ENCODE measurements around the gene PARP11. TPM values are rescaled to one million over a fixed set of nuclear protein-coding genes. Genes with fewer than 3 reads are reported as not detected.

PARP11 gene
- total RNA-seq, 4 donors from 2014 or later, result 4.5 to 6.2 (median 5.0) TPM

GRCh38 chr12:3920351-3921150 lies 47.4 kb upstream of the PARP11 start:
- peak; percentile 13 for DNase-seq
- no peaks in the 10 kb centered on the region for H3K36me3 ChIP-seq
- in situ Hi-C loops (cut with MboI; ENCODE audit: low pct_ligation_motif_present in 1 of 4, low pct_unique_long_range_greater_than_20kb in 1 of 4, low sequenced_read_pairs in 3 of 4) (no loop called here), intact Hi-C loops (cut with DNase I; ENCODE audit: low total_unique reads) (no loop called here)
- peaks cover 28% of the 10 kb centered on the region for H3K27me3 ChIP-seq
- H3K4me1 ChIP-seq, result no peaks in the 10 kb centered on the region
- H3K9me3 ChIP-seq, result no peaks in the 10 kb centered on the region
- TF ChIP-seq POLR2A (IDR thresholded peaks at IDR 0.05), result no peak
- no peak for TF ChIP-seq POLR2AphosphoS5 (IDR thresholded peaks at IDR 0.05)
- TF ChIP-seq EP300 (IDR thresholded peaks at IDR 0.05; ENCODE audit: low read depth), result no peak
- TF ChIP-seq, protein P1, sequence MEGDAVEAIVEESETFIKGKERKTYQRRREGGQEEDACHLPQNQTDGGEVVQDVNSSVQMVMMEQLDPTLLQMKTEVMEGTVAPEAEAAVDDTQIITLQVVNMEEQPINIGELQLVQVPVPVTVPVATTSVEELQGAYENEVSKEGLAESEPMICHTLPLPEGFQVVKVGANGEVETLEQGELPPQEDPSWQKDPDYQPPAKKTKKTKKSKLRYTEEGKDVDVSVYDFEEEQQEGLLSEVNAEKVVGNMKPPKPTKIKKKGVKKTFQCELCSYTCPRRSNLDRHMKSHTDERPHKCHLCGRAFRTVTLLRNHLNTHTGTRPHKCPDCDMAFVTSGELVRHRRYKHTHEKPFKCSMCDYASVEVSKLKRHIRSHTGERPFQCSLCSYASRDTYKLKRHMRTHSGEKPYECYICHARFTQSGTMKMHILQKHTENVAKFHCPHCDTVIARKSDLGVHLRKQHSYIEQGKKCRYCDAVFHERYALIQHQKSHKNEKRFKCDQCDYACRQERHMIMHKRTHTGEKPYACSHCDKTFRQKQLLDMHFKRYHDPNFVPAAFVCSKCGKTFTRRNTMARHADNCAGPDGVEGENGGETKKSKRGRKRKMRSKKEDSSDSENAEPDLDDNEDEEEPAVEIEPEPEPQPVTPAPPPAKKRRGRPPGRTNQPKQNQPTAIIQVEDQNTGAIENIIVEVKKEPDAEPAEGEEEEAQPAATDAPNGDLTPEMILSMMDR (IDR thresholded peaks at IDR 0.05), result no peak
- no peak overlapping the region for H3K27ac ChIP-seq
- WGBS, 2 donors (ENCODE audit: low coverage in 1 of 2), result 30 to 41% methylated on average over 10 to 22 of the region's 22 CpGs
- no peak overlapping the region for H3K4me3 ChIP-seq

DNA sequence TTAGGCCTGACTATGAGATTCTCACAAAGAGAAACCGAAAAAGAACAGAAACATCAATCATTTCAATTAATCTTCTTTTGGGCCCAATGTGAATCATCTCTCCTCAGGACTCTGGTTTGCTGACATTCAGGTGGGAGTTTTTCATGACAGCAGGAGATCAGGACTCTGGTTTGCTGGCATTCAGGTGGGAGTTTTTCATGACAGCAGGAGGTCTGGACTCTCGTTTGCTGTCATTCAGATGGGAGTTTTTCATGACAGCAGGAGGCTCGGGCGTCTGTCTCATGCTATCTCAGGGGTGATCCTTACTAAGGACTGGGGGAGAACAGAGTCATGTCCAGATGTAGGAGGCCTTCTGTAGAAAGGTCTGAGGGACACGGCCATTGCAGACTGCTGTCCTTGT lies 40.1 kb upstream of the PARP11 start:
- H3K36me3 ChIP-seq, result no peaks in the 10 kb centered on the region
- no peak for DNase-seq
- H3K27ac ChIP-seq, result no peak overlapping the region
- H3K9me3 ChIP-seq, result no peaks in the 10 kb centered on the region
- H3K4me1 ChIP-seq, result no peaks in the 10 kb centered on the region
- in situ Hi-C loops (cut with MboI; ENCODE audit: low pct_ligation_motif_present in 1 of 4, low pct_unique_long_range_greater_than_20kb in 1 of 4, low sequenced_read_pairs in 3 of 4) (no loop called here), intact Hi-C loops (cut with DNase I; ENCODE audit: low total_unique reads) (no loop called here)
- TF ChIP-seq, protein P1 (IDR thresholded peaks at IDR 0.05), result no peak
- TF ChIP-seq POLR2AphosphoS5 (IDR thresholded peaks at IDR 0.05) (no peak), EP300 (IDR thresholded peaks at IDR 0.05; ENCODE audit: low read depth) (no peak), POLR2A (IDR thresholded peaks at IDR 0.05) (no peak)
- WGBS, 2 donors (ENCODE audit: low coverage in 1 of 2), result 71 to 79% methylated on average over 2 to 5 of the region's 5 CpGs
- H3K27me3 ChIP-seq, result no peaks in the 10 kb centered on the region
- H3K4me3 ChIP-seq, result no peak overlapping the region

DNA sequence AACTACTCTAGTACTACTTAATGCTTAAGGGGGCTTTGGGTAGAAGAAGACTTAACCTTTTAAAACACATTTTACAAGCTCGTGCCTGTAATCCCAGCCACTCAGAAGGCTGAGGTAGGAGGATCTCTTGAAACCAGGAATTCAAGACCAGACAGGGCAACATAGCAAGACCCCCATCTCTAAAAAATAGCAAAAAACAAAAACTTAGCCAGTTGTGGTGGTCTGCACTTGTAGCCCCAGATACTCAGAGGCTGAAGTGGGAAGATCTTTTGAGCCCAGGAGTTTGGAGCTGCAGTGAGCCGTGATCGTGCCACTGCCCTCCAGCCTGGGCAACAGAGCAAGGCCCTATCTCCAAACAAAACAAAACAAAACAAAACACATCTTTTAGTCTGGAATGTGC lies 39.7 kb upstream of the PARP11 start:
- Histone ChIP-seq H3K27ac (no peak overlapping the region), H3K4me1 (no peaks in the 10 kb centered on the region), H3K4me3 (no peak overlapping the region), H3K9me3 (no peaks in the 10 kb centered on the region), H3K36me3 (no peaks in the 10 kb centered on the region), H3K27me3 (no peaks in the 10 kb centered on the region)
- in situ Hi-C loops (cut with MboI; ENCODE audit: low pct_ligation_motif_present in 1 of 4, low pct_unique_long_range_greater_than_20kb in 1 of 4, low sequenced_read_pairs in 3 of 4), result no loop called here
- intact Hi-C loops (cut with DNase I; ENCODE audit: low total_unique reads), result no loop called here
- no peak for DNase-seq
- WGBS, 2 donors (ENCODE audit: low coverage in 1 of 2), result 80 to 90% methylated on average over 2 to 3 of the region's 3 CpGs
- no peak for TF ChIP-seq EP300 (IDR thresholded peaks at IDR 0.05; ENCODE audit: low read depth)
- TF ChIP-seq POLR2AphosphoS5 (IDR thresholded peaks at IDR 0.05), result no peak
- no peak for TF ChIP-seq POLR2A (IDR thresholded peaks at IDR 0.05)
- TF ChIP-seq, protein P1 (IDR thresholded peaks at IDR 0.05), result no peak

DNA sequence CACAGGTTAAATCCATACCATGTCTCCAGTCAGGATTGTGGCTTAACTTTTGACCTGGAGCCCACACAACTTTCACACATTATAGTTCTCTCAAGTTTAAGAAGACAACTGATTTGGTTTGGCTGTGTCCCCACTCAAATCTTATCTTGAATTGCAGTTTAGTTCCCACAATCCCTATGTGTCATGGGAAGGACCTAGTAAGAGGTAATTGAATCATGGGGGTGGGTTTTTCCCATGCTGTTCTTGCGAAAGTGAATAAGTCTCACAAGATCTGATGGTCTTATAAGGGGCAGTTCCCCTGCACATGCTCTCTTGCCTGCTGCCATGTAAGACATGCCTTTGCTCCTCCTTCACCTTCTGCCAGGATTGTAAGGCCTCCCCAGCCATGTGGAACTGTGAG lies 38.2 kb upstream of the PARP11 start:
- no peaks in the 10 kb centered on the region for H3K27me3 ChIP-seq
- no peaks in the 10 kb centered on the region for H3K4me1 ChIP-seq
- H3K27ac ChIP-seq, result no peak overlapping the region
- TF ChIP-seq EP300 (IDR thresholded peaks at IDR 0.05; ENCODE audit: low read depth) (no peak), POLR2A (IDR thresholded peaks at IDR 0.05) (no peak), POLR2AphosphoS5 (IDR thresholded peaks at IDR 0.05) (no peak)
- TF ChIP-seq, protein P1 (IDR thresholded peaks at IDR 0.05), result no peak
- H3K9me3 ChIP-seq, result no peaks in the 10 kb centered on the region
- intact Hi-C loops (cut with DNase I; ENCODE audit: low total_unique reads) (no loop called here), in situ Hi-C loops (cut with MboI; ENCODE audit: low pct_ligation_motif_present in 1 of 4, low pct_unique_long_range_greater_than_20kb in 1 of 4, low sequenced_read_pairs in 3 of 4) (no loop called here)
- DNase-seq, result no peak
- no peaks in the 10 kb centered on the region for H3K36me3 ChIP-seq
- WGBS, 2 donors (ENCODE audit: low coverage in 1 of 2), result 91 to 100% methylated on average over 1 of the region's 1 CpG
- no peak overlapping the region for H3K4me3 ChIP-seq
